HL-60 (cell line): ENCODE measurements around the gene AGAP1.

Experiments used
- CTCF ChIP-seq: IDR thresholded peaks from one replicate; pipeline ENCODE4 v1.5.1; 2011; ENCODE audit warnings: low read length, control low read depth, inconsistent platforms; ENCODE audit not compliant: insufficient read depth
- GABPA ChIP-seq: IDR thresholded peaks from 2 replicates; pipeline ENCODE4 v1.6.1; 2012; ENCODE audit warnings: low read depth
- POLR2AphosphoS5 ChIP-seq: IDR thresholded peaks from 2 replicates; pipeline ENCODE4 v1.6.1; 2012; ENCODE audit warnings: low read depth
- REST ChIP-seq: IDR thresholded peaks from 2 replicates; pipeline ENCODE4 v1.6.1; 2012; ENCODE audit warnings: low read depth; ENCODE audit not compliant: insufficient replicate concordance

GRCh38 chr2:236019434-236019833, 525.6 kb downstream of the AGAP1 start:
- no peak for TF ChIP-seq CTCF
- TF ChIP-seq POLR2AphosphoS5, result no peak
- no peak for TF ChIP-seq REST
- no peak for TF ChIP-seq GABPA
